ENCODE data around the gene THAP8.

Gene THAP8

GRCh38 chr19:36081385-36081784, 27.3 kb upstream of the THAP8 start:
- H3K9me2 ChIP-seq (replicated peaks; ENCODE audit: insufficient read depth, low read length), result no peaks in the 10 kb centered on the region
- H4K20me1 ChIP-seq (ENCODE audit: insufficient read depth, low read length), result no peaks in the 10 kb centered on the region
- no peak overlapping the region for H3K9ac ChIP-seq (ENCODE audit: low read length)
- no peaks in the 10 kb centered on the region for H3K9me3 ChIP-seq (replicated peaks; ENCODE audit: insufficient read depth, low read length)
- no peak for DNase-seq
- no peak overlapping the region for H2AFZ ChIP-seq (ENCODE audit: low read length)
- H3K36me3 ChIP-seq (replicated peaks; ENCODE audit: insufficient read depth, low read length), result peaks cover 7% of the 10 kb centered on the region; the same call in 1 of the 2 replicates
- H3K27ac ChIP-seq (ENCODE audit: low read length), result no peak overlapping the region
- no peak overlapping the region for H3K4me3 ChIP-seq (ENCODE audit: low read length)
- no peak overlapping the region for H3K4me2 ChIP-seq (ENCODE audit: low read depth, low read length)
- no peaks in the 10 kb centered on the region for H3K79me2 ChIP-seq (ENCODE audit: low read length)
- no peaks in the 10 kb centered on the region for H3K27me3 ChIP-seq (replicated peaks; ENCODE audit: insufficient read depth, low read length)
- no peaks in the 10 kb centered on the region for H3F3A ChIP-seq (ENCODE audit: insufficient read depth, low read length)
- no peaks in the 10 kb centered on the region for H3K4me1 ChIP-seq (ENCODE audit: low read length)
- TF ChIP-seq CTCF (IDR thresholded peaks at IDR 0.05; ENCODE audit: low read length), result no peak
- no peak for TF ChIP-seq EZH2 (optimal IDR thresholded peaks at IDR 0.05; ENCODE audit: low read depth, low read length)
- no peak for TF ChIP-seq EZH2phosphoT487 (IDR thresholded peaks at IDR 0.05; ENCODE audit: low read length)

GRCh38 chr19:36079389-36079945, 25.4 kb upstream of the THAP8 start:
- no peak overlapping the region for H3K9ac ChIP-seq (ENCODE audit: low read length)
- no peak overlapping the region for H3K27ac ChIP-seq (ENCODE audit: low read length)
- H3K36me3 ChIP-seq (replicated peaks; ENCODE audit: insufficient read depth, low read length), result peaks cover 7% of the 10 kb centered on the region; the same call in 1 of the 2 replicates

GRCh38 chr19:36073121-36073876, 19.2 kb upstream of the THAP8 start:
- no peak overlapping the region for H3K27ac ChIP-seq (ENCODE audit: low read length)
- no peak overlapping the region for H2AFZ ChIP-seq (ENCODE audit: low read length)

More at GRCh38 chr19:36079389-36079945, 25.4 kb upstream of the THAP8 start:
- H4K20me1 ChIP-seq (ENCODE audit: insufficient read depth, low read length), result no peaks in the 10 kb centered on the region
- no peaks in the 10 kb centered on the region for H3K9me3 ChIP-seq (replicated peaks; ENCODE audit: insufficient read depth, low read length)
- H3K4me2 ChIP-seq (ENCODE audit: low read depth, low read length), result no peak overlapping the region
- no peak overlapping the region for H3K4me3 ChIP-seq (ENCODE audit: low read length)
- TF ChIP-seq EZH2 (optimal IDR thresholded peaks at IDR 0.05; ENCODE audit: low read depth, low read length) (no peak), CTCF (IDR thresholded peaks at IDR 0.05; ENCODE audit: low read length) (no peak)
- H3K4me1 ChIP-seq (ENCODE audit: low read length), result no peaks in the 10 kb centered on the region
- DNase-seq, result no peak
- no peaks in the 10 kb centered on the region for H3F3A ChIP-seq (ENCODE audit: insufficient read depth, low read length)
- no peaks in the 10 kb centered on the region for H3K9me2 ChIP-seq (replicated peaks; ENCODE audit: insufficient read depth, low read length)
- no peaks in the 10 kb centered on the region for H3K27me3 ChIP-seq (replicated peaks; ENCODE audit: insufficient read depth, low read length)
- no peak overlapping the region for H2AFZ ChIP-seq (ENCODE audit: low read length)
- H3K79me2 ChIP-seq (ENCODE audit: low read length), result no peaks in the 10 kb centered on the region

More at GRCh38 chr19:36073121-36073876, 19.2 kb upstream of the THAP8 start:
- H3K36me3 ChIP-seq (replicated peaks; ENCODE audit: insufficient read depth, low read length), result no peaks in the 10 kb centered on the region
- no peaks in the 10 kb centered on the region for H3K27me3 ChIP-seq (replicated peaks; ENCODE audit: insufficient read depth, low read length)
- H3K79me2 ChIP-seq (ENCODE audit: low read length), result no peaks in the 10 kb centered on the region
- no peaks in the 10 kb centered on the region for H3K9me3 ChIP-seq (replicated peaks; ENCODE audit: insufficient read depth, low read length)
- H3K4me3 ChIP-seq (ENCODE audit: low read length), result no peak overlapping the region
- H3K4me2 ChIP-seq (ENCODE audit: low read depth, low read length), result no peak overlapping the region
- H3K9me2 ChIP-seq (replicated peaks; ENCODE audit: insufficient read depth, low read length), result no peaks in the 10 kb centered on the region
- no peak for TF ChIP-seq EZH2phosphoT487 (IDR thresholded peaks at IDR 0.05; ENCODE audit: low read length)
- TF ChIP-seq CTCF (IDR thresholded peaks at IDR 0.05; ENCODE audit: low read length), result no peak
- no peak for TF ChIP-seq EZH2 (optimal IDR thresholded peaks at IDR 0.05; ENCODE audit: low read depth, low read length)
- no peaks in the 10 kb centered on the region for H3F3A ChIP-seq (ENCODE audit: insufficient read depth, low read length)
- no peak for DNase-seq
- H4K20me1 ChIP-seq (ENCODE audit: insufficient read depth, low read length), result no peaks in the 10 kb centered on the region
- H3K9ac ChIP-seq (ENCODE audit: low read length), result no peak overlapping the region
- H3K4me1 ChIP-seq (ENCODE audit: low read length), result no peaks in the 10 kb centered on the region
